H1 (cell line): ENCODE results near the gene GRIA3. TPM values are rescaled to one million over a fixed set of nuclear protein-coding genes. Genes with fewer than 3 reads are reported as not detected.

ENCODE experiments used
- CTCF ChIA-PET: fragments of 300-600 bp; sonication (Branson Sonifier 250); formaldehyde crosslinking; loops from one replicate; lab custom pipeline; 2021; ENCODE audit not compliant: partially characterized antibody; lab: Charles Lee
- POLR2A ChIA-PET: fragments of 300-600 bp; sonication (Branson Sonifier 250); formaldehyde crosslinking; loops from one replicate; lab custom pipeline; 2021; ENCODE audit warnings: inconsistent platforms; ENCODE audit not compliant: partially characterized antibody; lab: Charles Lee
- DNase-seq, 2 experiments: peaks; one replicate each; pipeline versions ENCODE4 v3.0.0 to v3.0.0-alpha.2; 2010 to 2022; ENCODE audit warnings: low spot score in 2 of 2, low read depth in 1 of 2, mixed read lengths in 1 of 2
- FAIRE-seq: peaks from 2 replicates; lab custom pipeline; 2011; peaks lifted over from hg19 to GRCh38; lab: Jason Lieb, UNC
- H2AFZ ChIP-seq: 2 replicates; pipeline ENCODE4 v1.8.1; 2012; ENCODE audit warnings: low read length, inconsistent platforms
- H2AK5ac ChIP-seq: 2 replicates; pipeline ENCODE4 v1.6.1; 2013; ENCODE audit warnings: low read depth, low read length
- H2BK120ac ChIP-seq: replicated peaks from 2 replicates; pipeline ENCODE3; 2013; ENCODE audit warnings: low read depth, low read length, inconsistent platforms
- H2BK12ac ChIP-seq: 2 replicates; pipeline ENCODE4 v1.6.1; 2013; ENCODE audit warnings: low read depth, low read length
- H2BK15ac ChIP-seq: 2 replicates; pipeline ENCODE4 v1.6.1; 2013; ENCODE audit warnings: low read length
- H2BK20ac ChIP-seq: 2 replicates; pipeline ENCODE4 v1.6.1; 2013; ENCODE audit warnings: low read length
- H2BK5ac ChIP-seq: 2 replicates; pipeline ENCODE4 v1.6.1; 2013; ENCODE audit warnings: low read depth, low read length
- H3K14ac ChIP-seq: 2 replicates; pipeline ENCODE4 v1.6.1; 2013; ENCODE audit warnings: inconsistent platforms; ENCODE audit not compliant: insufficient read length
- H3K18ac ChIP-seq: 2 replicates; pipeline ENCODE4 v1.6.1; 2013; ENCODE audit warnings: low read length; ENCODE audit errors: extremely low read depth
- H3K23ac ChIP-seq: 2 replicates; pipeline ENCODE4 v1.6.1; 2013; ENCODE audit warnings: inconsistent platforms; ENCODE audit not compliant: insufficient read length
- H3K23me2 ChIP-seq: 2 replicates; pipeline ENCODE4 v1.6.1; 2013; ENCODE audit warnings: low read depth, low read length
- H3K27ac ChIP-seq: 2 replicates; pipeline ENCODE4 v1.6.1; 2011; ENCODE audit warnings: low read depth, low read length, inconsistent platforms
- H3K27me3 ChIP-seq, 4 experiments: replicated peaks in 1 of 4; 1 replicate in 1 of 4; 2 replicates in 3 of 4; pipeline versions ENCODE4 v1.6.1 to v1.8.1; 2011 to 2013; ENCODE audit warnings: low read length in 3 of 4, mild to moderate bottlenecking in 3 of 4, inconsistent platforms in 2 of 4, mixed read lengths in 2 of 4, moderate library complexity in 1 of 4; ENCODE audit not compliant: control insufficient read depth in 3 of 4, insufficient read depth in 3 of 4; ENCODE audit errors: extremely low read depth in 1 of 4
- H3K36me3 ChIP-seq, 4 experiments: 2 replicates each; pipeline versions ENCODE4 v1.6.1 to v1.8.1; 2011 to 2013; ENCODE audit warnings: mild to moderate bottlenecking in 4 of 4, low read length in 3 of 4, moderate library complexity in 2 of 4, control low read depth in 1 of 4, inconsistent platforms in 1 of 4; ENCODE audit not compliant: insufficient read depth in 4 of 4, control insufficient read depth in 2 of 4
- H3K4ac ChIP-seq: replicated peaks from 2 replicates; pipeline ENCODE3; 2013; ENCODE audit warnings: low read length, low read depth, mixed read lengths, inconsistent platforms; ENCODE audit not compliant: insufficient read length
- H3K4me1 ChIP-seq, 4 experiments: replicated peaks in 1 of 4; 1 replicate in 1 of 4; 2 replicates in 3 of 4; pipeline versions ENCODE4 v1.6.1 to v1.8.1; 2011 to 2013; ENCODE audit warnings: low read length in 3 of 4, inconsistent platforms in 2 of 4, mixed read lengths in 1 of 4; ENCODE audit not compliant: insufficient read depth in 4 of 4, control insufficient read depth in 3 of 4
- H3K4me2 ChIP-seq, 2 experiments: 2 replicates each; pipeline versions ENCODE4 v1.6.1 to v1.8.1; 2011 to 2013; ENCODE audit warnings: low read depth in 2 of 2, low read length in 2 of 2, control low read depth in 1 of 2, inconsistent platforms in 1 of 2, mild to moderate bottlenecking in 1 of 2; ENCODE audit not compliant: insufficient read depth in 1 of 2
- H3K4me3 ChIP-seq, 4 experiments: fragments of 200-600, 300-600 bp in 1 of 4; sonication (generic), shearing (Covaris generic), sonication (Bioruptor Twin) in 1 of 4; 2 replicates each; pipeline versions ENCODE4 v1.5.1 to v1.8.1; 2011 to 2016; ENCODE audit warnings: low read length in 4 of 4, low read depth in 3 of 4, control low read depth in 2 of 4, inconsistent platforms in 2 of 4, mild to moderate bottlenecking in 2 of 4, mixed read lengths in 1 of 4, moderate library complexity in 1 of 4; ENCODE audit not compliant: insufficient read depth in 2 of 4; ENCODE audit errors: extremely low read depth in 1 of 4
- H3K56ac ChIP-seq: replicated peaks from 2 replicates; pipeline ENCODE3; 2013; ENCODE audit warnings: low read depth, mild to moderate bottlenecking, mixed read lengths, low read length, inconsistent platforms; ENCODE audit not compliant: insufficient read length
- H3K79me1 ChIP-seq: 2 replicates; pipeline ENCODE4 v1.6.1; 2013; ENCODE audit warnings: low read depth, low read length, control low read depth
- H3K79me2 ChIP-seq, 2 experiments: 2 replicates each; pipeline versions ENCODE4 v1.6.1 to v1.8.1; 2012 to 2013; ENCODE audit warnings: low read length in 2 of 2, mild to moderate bottlenecking in 2 of 2, inconsistent platforms in 1 of 2; ENCODE audit not compliant: insufficient read depth in 2 of 2, control insufficient read depth in 1 of 2
- H3K9ac ChIP-seq, 4 experiments: replicated peaks in 1 of 4; 1 replicate in 1 of 4; 2 replicates in 3 of 4; pipeline versions ENCODE4 v1.6.1 to v1.8.1; 2011 to 2013; ENCODE audit warnings: low read depth in 3 of 4, low read length in 3 of 4, control low read depth in 2 of 4, mild to moderate bottlenecking in 2 of 4, moderate library complexity in 2 of 4, inconsistent platforms in 1 of 4; ENCODE audit errors: extremely low read depth in 1 of 4
- H3K9me3 ChIP-seq, 2 experiments: 2 replicates each; pipeline versions ENCODE4 v1.6.1 to v1.8.1; 2012 to 2013; ENCODE audit warnings: mild to moderate bottlenecking in 2 of 2, moderate library complexity in 2 of 2, control low read depth in 1 of 2, inconsistent platforms in 1 of 2, low read depth in 1 of 2, low read length in 1 of 2, mixed read lengths in 1 of 2; ENCODE audit not compliant: insufficient read depth in 2 of 2
- H4K20me1 ChIP-seq, 2 experiments: replicated peaks in 1 of 2; 2 replicates each; pipeline versions ENCODE3 to v1.8.1; 2011 to 2013; ENCODE audit warnings: inconsistent platforms in 2 of 2, low read length in 2 of 2, mild to moderate bottlenecking in 1 of 2; ENCODE audit not compliant: insufficient read depth in 2 of 2, control insufficient read depth in 1 of 2
- H4K5ac ChIP-seq: 2 replicates; pipeline ENCODE4 v1.6.1; 2013; ENCODE audit warnings: low read length, low read depth, mixed read lengths, inconsistent platforms; ENCODE audit not compliant: insufficient read length
- H4K8ac ChIP-seq: 2 replicates; pipeline ENCODE4 v1.8.0; 2013; ENCODE audit warnings: mild to moderate bottlenecking, moderate library complexity, low read length, inconsistent platforms; ENCODE audit not compliant: insufficient read depth; ENCODE audit errors: extremely low read depth
- H4K91ac ChIP-seq: replicated peaks from 2 replicates; pipeline ENCODE3; 2013; ENCODE audit warnings: low read length, mixed read lengths, inconsistent platforms; ENCODE audit not compliant: insufficient read length
- ATF3 ChIP-seq: IDR thresholded peaks from 2 replicates; pipeline ENCODE4 v1.6.1; 2011; ENCODE audit warnings: low read depth, mild to moderate bottlenecking, low read length; ENCODE audit not compliant: insufficient read depth
- CHD1 ChIP-seq: IDR thresholded peaks from 2 replicates; pipeline ENCODE4 v1.6.1; 2012; ENCODE audit warnings: low read depth, low read length, improper control_type of control experiment
- CREB1 ChIP-seq: IDR thresholded peaks from 2 replicates; pipeline ENCODE4 v1.6.1; 2012; ENCODE audit warnings: inconsistent platforms
- FOSL1 ChIP-seq: IDR thresholded peaks from 2 replicates; pipeline ENCODE4 v1.6.1; 2011; ENCODE audit warnings: mild to moderate bottlenecking, low read depth, low read length, moderate library complexity; ENCODE audit not compliant: insufficient read depth
- NRF1 ChIP-seq: IDR thresholded peaks from 2 replicates; pipeline ENCODE4 v1.6.1; 2011; ENCODE audit warnings: mild to moderate bottlenecking, low read depth, low read length, improper control_type of control experiment
- SIRT6 ChIP-seq: IDR thresholded peaks from one replicate; pipeline ENCODE4 v1.7.1; 2012; ENCODE audit warnings: low read length, inconsistent platforms
- SUZ12 ChIP-seq: fragments of 200-600 bp; sonication (generic); IDR thresholded peaks from 2 replicates; pipeline ENCODE4 v1.6.1; 2012; ENCODE audit warnings: mild to moderate bottlenecking, inconsistent platforms, low read length, moderate library complexity, mixed read lengths
- YY1 ChIP-seq: IDR thresholded peaks from 2 replicates; pipeline ENCODE4 v1.6.1; 2011; ENCODE audit warnings: low read depth, mild to moderate bottlenecking, low read length
- WGBS, 2 experiments: shearing (Covaris generic) in 1 of 2; methylation state at CpG; one replicate each; pipeline versions ENCODE4 v1.1.6 to v1.1.7; 2013 to 2015; ENCODE audit warnings: low lambda C conversion rate in 2 of 2, mixed read lengths in 2 of 2, inconsistent platforms in 1 of 2, low coverage in 1 of 2, missing lambda C conversion rate in 1 of 2; ENCODE audit not compliant: insufficient replicate concordance in 2 of 2, insufficient coverage in 1 of 2, insufficient read length in 1 of 2; ENCODE audit errors: extremely low coverage in 1 of 2, missing lambda C conversion rate in 1 of 2; 5-methylcytosine and 5-hydroxymethylcytosine counted together
- polyA plus RNA-seq, 7 experiments: library from polyadenylated mRNA; depleted of rRNA in 3 of 7; stranded (reverse) in 5 of 7; unstranded in 2 of 7; fragments of >200 nt in 5 of 7; fragments of 200-250 nt in 2 of 7; gene quantifications; 1 replicate in 5 of 7; 2 replicates in 1 of 7; 4 replicates in 1 of 7; pipeline versions ENCODE4 v1.2.1 to v1.2.3, GENCODE V29; 2011 to 2013; ENCODE audit warnings: missing spikeins in 2 of 7, mixed read lengths in 2 of 7
- total RNA-seq: library from RNA; stranded (reverse); fragmentation: NEBNext Ultra II Directional; extraction: Animal tissue kit (Norgen Biotek cat#: 25700); gene quantifications from 2 replicates; pipeline ENCODE4 v1.2.1, GENCODE V29; 2021

GRIA3 gene
- total and polyA plus RNA-seq, 2 of the 8 experiments (the other 6 are each of a cell fraction or from before 2014, with no cell fraction given), result 2.6 to 3.0 TPM

DNA sequence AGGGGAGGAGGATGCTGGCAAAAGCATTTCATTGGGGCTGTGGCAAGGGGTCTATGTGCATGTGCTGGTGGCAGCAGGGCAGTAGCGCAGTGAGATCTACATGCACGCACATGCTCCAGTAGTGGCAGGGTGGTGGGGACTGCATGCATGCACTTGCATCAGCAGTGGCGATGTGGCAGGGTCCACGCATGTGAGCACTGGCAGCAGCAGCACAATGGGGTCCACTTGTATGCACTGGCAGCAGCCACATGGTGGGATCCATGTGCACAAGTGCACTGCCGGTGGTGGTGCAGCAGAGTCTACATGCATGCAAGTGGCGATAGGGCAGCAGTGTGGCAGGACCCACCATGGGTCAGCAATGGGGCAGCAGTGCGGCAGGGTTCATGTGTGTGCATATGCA is 315.7 kb downstream of the GRIA3 start:
- Histone ChIP-seq H3K4ac (no peak overlapping the region), H2BK20ac (no peak overlapping the region), H2AFZ (no peak overlapping the region), H2BK120ac (no peak overlapping the region), H3K27ac (no peak overlapping the region), H3K79me1 (no peaks in the 10 kb centered on the region), H3K18ac (no peak overlapping the region), H3K4me1 (no peaks in the 10 kb centered on the region), H3K4me2 (no peak overlapping the region), H2BK15ac (no peak overlapping the region), H3K27me3 (no peaks in the 10 kb centered on the region), H3K4me3 (no peak overlapping the region), H4K5ac (no peak overlapping the region), H3K9me3 (no peaks in the 10 kb centered on the region), H2BK12ac (no peak overlapping the region), H3K36me3 (no peaks in the 10 kb centered on the region), H4K20me1 (no peaks in the 10 kb centered on the region), H2AK5ac (no peak overlapping the region), H3K56ac (no peak overlapping the region), H4K91ac (no peak overlapping the region), H2BK5ac (no peak overlapping the region), H3K14ac (no peak overlapping the region), H3K9ac (no peak overlapping the region), H3K23ac (no peak overlapping the region), H4K8ac (no peak overlapping the region; the same call in 1 of the 2 replicates)
- POLR2A ChIA-PET, result no interaction called here
- no peak for FAIRE-seq
- no peak for DNase-seq
- TF ChIP-seq CHD1 (no peak), SUZ12 (no peak), FOSL1 (no peak), NRF1 (no peak), YY1 (no peak), SIRT6 (no peak), ATF3 (no peak), CREB1 (no peak)
- TF ChIP-seq, all 59 proteins: peak for 0
- H3K23me2 ChIP-seq, result no peaks in the 10 kb centered on the region
- CTCF ChIA-PET, result no interaction called here
- no peaks in the 10 kb centered on the region for H3K79me2 ChIP-seq
- 93% methylated on average over 6 of the region's 7 CpGs; no CpG with 5 or more reads in 1 of the 2 experiments for WGBS, 2 experiments
